Right renal cortex interstitium (tissue), 3 donors: ENCODE measurements around the gene PPRC1. TPM values are rescaled to one million over a fixed set of nuclear protein-coding genes. Genes with fewer than 3 reads are reported as not detected.

Experiments
- DNase-seq, 3 donors: peaks; one replicate each; pipeline ENCODE4 v3.0.0-alpha.2; 2013; ENCODE audit warnings: low read depth in 3 of 3, low spot score in 2 of 3
- polyA plus RNA-seq, 3 donors: library from polyadenylated mRNA; unstranded; fragments of 120-200 nt; gene quantifications; one replicate each; pipeline ENCODE4 v1.2.1, GENCODE V29; 2013; ENCODE audit not compliant: insufficient read length in 3 of 3

Gene PPRC1
- polyA plus RNA-seq, 3 donors: 30.0 to 31.6 (median 31.1) TPM

DNA sequence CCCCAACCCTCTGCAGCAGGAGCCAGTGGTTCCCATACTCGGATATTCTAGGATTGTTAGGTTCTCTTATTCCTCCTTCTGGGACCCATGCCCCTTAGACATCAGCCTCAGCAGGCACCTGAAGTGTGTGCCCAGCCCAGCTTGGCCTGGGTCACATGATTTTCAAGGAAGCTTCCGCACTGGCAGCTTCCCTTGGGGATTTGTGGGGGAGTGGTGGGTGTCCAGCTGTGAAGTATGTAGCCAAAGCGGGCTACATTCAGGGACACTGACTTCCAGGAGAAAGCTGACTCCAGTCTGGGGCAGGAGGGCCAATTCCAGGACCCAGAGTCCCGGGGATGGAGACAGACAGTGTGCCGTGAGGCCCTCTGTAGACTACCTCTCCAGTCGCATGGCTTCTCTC lies 14.0 kb upstream of the PPRC1 start:
- no peak for DNase-seq

DNA sequence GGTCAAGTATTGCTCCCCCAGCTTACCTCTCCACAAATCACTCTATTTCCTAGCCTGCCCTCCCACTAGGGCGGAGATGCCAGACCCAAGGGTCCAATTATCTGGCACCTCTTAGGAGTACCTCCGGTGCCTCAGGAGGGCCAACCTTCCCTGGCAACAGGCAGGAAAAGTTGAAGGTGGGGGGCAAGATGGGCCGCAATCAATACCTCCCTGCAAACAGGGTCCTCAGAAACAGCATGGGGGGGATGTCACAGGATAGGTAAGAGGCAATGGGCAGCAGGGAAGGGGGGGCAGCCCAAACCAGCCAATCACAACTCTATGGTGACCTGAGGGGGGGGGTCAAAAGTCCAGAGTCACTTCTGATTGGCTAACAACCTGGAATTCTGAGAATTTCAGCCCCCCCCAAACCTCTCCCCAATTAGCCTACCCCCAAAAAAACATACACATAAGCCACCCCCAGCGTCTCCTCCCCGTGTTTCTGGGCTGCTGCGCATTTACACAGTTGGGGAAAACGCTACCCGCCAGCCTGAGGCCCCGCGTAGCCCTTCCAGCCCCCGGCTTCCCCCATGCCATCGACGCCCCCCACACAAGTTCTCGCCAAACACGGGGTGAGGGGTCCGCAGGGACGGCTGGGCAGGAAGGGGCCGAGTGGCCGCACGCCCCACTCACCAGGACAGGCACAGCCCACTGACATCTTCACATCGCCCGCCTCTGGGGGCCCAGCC lies 13.3 kb upstream of the PPRC1 start:
- no peak for DNase-seq

DNA sequence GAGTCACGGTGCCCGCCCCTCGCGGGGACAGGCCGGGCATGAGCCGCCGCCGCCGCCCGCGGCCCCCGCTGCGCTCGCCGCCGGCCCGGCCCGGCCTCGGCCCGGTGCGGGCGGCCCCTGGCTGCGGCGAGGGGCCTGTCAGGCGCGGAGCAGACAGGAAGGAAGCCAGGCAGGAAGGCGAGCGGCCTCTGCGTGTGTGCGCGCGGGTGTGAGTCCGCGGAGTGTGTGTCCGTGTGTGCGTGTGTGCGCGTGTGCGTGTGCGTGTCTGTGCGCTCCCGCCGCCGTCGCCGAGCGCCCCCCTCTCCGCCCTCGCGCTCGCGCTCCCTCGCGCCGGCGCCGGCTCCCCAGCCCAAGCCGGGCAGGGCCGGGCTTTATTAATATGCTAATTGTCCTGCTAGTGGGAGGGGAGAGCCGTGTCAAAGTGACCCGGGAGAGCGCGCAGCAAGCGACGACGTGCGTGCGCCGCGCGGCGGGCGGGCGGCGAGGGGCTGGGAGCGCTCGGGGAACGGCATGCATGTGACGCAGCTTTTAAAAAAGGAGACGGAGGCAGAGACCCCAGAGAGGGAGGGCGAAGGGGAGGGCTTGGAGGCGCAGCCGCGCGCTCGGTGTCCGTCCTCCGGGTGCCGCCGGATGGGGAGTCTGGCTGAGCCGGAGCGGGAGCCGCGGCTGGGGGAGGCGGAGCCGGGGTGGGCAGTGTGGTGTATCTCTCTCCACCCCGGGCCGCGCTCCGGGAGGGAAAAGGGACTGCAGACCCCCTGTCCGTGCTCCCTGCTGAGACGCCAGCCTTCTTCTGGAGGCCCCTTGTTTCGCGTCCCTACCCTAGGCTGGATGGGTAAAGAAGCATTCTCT lies 12.5 kb upstream of the PPRC1 start, which contains the start of gene LDB1:
Gene LDB1, minus strand, starts transcription at position 227 of the 849 bp plus-strand sequence. CDS start 258 bp downstream, outside the sequence.
- DNase-seq: peak in 2 of 3 donors; percentile 74 to 80

DNA sequence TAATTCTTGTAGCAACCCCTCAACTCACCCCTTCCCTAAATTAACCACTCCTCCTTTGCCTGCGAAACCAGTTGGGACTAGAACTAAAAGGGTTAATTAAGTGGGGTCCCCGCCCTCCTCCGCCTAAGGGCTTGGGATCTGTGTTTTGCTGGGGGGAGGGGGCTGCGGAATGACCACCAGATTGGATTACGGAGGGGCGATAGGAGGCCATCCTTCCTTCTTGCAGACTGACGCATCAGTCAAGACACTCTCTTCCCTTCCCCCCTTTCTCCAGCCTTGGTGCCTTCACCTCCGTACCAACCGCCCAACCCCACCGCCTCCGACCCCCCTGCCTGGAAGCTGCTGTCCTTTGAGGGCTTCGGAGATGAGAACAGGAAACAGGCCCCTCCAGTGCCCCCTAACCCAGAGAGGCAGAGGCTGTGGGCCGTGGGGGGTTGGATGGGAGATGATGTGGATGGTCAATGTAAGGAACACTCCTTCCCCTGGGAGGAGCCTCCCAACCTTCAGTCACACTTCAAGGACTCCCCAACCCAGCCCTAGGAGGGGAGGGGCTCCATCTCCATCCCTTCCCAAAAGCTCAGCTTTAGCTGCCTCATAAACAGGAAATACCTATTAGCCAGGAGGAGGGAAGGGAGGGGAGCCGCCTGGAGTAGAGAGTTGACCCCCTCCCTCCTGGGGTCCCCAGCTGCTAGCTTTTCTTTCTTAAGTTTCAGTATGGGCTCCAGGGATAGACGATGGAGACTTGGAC lies 11.7 kb upstream of the PPRC1 start:
- peak in 2 of 3 donors; percentile 85 to 87 for DNase-seq

DNA sequence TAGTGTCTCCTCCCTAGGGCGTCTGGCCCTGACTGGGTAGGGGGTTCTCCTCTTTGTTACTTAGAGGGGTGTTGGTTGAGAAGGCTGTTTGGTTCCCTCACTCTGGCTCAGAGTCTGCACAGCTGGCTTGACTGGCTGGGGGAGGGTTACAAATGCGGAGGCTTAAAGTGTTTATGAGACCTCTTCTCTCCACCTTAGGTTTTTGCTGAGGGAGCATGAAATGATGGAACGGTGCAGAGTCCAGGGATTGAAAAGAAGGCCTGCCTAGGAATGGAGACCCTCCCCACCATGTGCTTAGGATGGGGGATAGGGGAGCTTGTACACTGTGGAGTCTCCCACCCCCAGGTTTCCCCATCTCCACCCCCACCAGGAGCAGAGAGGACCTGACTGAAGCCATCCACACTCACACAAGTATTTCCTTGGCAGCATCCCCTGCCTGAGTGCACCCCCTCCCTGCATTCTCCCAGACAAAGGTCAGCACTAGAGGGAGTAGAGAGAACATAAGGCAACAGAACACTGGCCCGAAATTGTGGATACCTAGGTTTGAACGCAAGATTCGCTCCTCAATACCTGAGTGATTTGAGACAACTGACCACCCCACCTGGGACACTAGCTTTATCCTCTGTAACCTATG lies 11.0 kb upstream of the PPRC1 start:
- no peak for DNase-seq

DNA sequence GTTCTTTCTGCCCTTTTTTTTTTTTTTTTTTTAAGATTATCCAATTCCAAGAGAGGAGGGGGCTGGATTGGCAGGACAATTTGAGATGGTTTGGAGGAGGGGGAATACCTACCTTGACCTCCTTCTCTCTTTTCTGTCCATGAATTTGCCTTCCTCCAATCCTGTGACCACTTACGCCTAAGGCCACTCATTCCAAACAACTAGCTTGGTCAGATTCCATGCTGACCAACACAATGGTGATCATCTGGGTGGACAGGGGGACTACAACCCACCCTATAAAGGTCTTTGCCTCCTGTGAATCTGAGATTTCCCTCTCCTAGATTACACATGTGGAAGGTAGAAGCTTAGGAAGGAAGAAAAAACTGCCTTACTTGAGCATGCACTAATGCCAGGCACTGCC lies 10.4 kb upstream of the PPRC1 start:
- no peak for DNase-seq

DNA sequence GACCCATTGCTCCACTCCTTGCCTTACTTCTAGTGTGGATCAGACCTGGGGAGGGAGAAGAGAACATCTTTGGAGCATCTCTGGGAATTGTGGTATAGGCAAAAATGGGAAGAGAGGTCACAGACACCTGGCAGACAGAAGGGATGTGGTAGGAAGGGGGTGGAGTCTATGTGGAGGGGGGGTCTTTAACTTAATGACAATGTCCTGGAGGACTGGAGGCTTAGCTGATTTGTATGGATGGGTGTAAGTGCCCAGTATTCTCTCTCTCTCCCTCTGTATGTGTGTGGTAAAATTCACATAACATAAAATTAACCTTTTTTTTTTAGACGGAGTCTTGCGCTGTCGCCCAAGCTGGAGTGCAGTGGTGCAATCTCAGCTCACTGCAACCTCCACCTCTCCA lies 9.6 kb upstream of the PPRC1 start:
- no peak for DNase-seq

DNA sequence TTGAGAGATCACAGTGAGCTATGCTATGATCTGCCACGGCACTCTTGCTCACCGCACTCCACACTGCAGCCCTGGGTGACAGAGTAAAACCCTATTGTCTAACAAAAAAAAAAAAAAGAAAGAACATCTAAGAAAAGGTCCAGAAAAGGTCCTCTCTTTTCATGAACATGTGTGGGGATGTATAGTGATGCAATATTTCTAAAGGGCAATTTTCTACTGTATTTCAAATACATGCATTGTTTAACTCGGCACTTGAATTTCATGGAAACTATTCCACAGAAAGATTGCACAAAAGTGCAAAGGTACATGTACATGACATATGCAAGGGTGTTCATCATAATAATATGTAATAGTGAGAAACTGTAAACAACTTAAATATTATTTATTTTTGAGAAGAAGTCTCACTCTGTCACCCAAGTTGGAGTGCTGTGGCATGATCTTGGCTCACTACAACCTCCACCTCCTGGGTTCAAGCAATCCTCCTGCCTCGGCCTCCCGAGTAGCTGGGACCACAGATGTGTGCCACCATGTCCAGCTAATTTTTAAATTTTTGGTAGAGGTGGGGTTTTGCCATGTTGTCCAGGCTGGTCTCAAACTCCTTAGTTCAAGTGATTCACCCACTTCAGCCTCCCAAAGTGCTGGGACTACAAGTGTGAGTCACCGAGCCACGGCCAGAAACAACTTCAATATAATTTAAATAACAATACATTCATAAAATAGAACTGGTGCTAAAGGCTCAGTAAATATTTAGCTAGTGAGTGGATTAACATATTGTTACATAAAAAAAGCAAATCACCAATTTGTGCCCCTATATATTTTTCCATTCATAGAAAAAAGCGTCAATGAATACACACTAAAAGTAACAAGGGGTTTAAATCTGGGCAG lies 1.3 kb upstream of the PPRC1 start:
- no peak for DNase-seq

DNA sequence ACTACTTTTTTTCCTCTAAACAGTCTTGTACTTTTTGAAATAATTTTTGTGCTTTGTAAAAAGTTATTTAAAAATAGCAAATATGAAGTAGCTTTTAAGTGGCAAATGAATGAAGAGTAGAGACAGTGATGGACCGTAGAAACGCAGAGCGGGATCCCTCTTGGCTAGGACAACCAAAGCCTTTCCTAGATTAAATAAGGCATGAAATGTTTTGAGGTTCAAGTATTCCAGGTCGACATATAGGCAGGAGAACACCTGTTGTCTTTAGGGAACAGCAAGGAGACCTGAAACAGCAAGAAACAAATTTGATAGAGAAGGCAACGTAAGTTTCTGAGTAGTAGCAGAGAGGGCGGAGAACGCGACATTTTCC lies 662 bp upstream of the PPRC1 start:
- no peak for DNase-seq

DNA sequence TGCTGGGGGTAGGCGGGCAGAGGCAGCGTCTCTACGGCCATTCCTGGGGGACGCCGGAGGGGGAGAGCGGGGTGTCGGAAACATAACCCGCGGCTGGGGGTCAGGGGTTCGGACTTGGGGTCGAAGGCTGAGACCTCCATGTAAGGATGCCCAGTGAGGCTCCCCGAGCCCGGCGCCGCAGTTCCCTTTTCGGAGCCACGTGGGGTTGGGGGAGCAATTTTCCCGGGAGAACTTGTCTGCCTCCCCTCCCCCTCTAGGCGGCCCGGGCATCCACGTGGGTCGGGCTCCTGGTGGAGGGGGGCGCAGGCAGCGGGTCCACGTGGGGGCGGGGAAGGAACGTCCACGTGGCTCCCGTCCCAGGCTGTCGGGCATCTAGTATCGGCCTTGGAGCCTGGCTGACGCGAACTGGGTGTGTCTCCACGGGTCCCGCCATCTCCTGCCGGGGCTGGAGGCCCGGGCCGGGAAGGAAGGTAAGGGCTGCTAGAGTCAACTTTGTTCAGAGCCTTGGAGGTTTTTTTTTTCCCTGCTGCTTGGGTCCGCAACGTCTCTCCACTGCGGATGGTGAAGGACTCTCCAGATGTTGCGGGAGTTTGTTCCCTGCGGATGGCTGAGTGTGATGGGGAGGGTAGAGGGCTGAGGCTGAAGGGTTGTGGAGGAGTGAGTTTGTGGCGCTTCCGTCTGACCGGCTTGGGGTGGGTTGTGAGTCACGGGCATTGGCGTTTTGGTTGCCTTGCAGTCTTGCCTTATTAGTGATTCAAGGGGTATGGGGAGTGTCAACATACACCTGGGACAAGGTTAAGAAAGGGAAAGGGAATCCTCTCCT lies 744 bp downstream of the PPRC1 start:
- DNase-seq: no peak

DNA sequence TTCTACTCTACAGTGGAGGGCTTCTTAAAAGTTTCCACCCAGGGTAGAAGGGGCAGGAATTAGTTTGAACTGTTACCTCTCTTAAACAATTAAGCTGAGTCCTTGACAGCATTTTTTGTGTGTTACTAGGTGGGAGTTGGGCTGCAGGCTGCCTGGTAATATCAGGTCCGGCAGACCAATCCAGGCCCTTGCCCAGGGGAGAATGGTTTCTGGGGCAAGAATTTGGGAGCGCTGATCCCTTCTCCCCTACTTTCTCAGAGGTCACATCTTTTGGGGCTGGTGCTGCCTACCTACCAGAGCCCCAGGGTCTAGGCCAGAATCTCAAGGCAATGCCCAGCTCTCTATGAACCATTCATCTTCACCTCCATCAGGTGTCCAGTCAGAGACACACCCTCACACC lies 1.6 kb downstream of the PPRC1 start:
- DNase-seq: no peak

DNA sequence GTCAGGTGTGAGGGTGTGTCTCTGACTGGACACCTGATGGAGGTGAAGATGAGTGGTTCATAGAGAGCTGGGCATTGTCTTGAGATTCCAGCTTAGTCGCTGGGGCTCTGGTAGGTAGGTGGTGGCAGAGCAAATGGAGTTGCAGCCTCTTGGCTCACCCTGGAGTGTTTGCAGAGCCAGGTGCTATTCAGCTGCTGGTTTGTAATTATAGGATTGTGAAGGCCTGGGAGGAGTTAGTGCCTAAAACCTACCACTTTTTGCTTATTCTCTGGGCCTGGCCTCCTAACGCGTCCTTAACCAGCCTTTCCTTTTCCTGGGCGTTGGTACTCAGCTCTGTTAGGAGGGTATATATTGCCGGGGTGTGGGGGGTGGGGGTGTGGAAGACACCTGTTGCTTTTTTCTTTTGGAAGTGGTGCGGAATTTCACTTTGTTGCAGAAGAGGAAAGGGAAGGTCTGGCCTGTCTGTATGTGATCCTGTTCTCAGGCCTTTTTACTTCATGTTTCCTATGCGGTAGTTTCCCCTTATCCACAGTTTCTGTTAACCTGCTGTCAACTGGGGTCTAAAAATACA lies 3.2 kb downstream of the PPRC1 start:
- DNase-seq: no peak

DNA sequence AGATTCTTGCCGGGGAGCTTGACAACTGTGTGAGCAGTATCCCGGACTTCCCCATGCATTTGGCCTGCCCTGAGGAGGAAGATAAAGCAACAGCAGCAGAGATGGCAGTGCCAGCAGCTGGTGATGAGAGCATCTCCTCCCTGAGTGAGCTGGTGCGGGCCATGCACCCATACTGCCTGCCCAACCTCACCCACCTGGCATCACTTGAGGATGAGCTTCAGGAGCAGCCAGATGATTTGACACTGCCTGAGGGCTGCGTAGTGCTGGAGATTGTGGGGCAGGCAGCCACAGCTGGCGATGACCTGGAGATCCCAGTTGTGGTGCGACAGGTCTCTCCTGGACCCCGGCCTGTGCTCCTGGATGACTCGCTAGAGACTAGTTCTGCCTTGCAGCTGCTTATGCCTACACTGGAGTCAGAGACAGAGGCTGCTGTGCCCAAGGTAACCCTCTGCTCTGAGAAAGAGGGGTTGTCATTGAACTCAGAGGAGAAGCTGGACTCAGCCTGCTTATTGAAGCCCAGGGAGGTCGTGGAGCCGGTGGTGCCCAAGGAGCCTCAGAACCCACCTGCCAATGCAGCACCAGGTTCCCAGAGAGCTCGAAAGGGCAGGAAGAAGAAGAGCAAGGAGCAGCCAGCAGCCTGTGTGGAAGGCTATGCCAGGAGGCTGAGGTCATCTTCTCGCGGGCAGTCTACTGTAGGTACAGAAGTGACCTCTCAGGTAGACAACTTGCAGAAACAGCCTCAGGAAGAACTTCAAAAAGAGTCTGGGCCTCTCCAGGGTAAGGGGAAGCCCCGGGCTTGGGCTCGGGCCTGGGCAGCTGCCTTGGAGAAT lies 6.7 kb downstream of the PPRC1 start:
- DNase-seq: no peak

DNA sequence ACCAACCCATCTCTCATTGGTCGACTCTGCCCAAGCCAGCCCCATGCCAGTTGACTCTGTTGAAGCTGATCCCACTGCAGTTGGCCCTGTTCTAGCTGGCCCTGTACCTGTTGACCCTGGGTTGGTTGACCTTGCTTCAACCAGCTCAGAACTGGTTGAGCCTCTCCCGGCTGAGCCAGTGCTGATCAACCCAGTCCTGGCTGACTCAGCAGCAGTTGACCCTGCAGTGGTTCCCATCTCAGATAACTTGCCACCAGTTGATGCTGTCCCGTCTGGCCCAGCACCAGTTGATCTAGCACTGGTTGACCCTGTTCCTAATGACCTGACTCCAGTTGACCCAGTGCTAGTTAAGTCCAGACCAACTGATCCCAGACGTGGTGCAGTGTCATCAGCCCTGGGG lies 7.4 kb downstream of the PPRC1 start:
- DNase-seq: no peak

DNA sequence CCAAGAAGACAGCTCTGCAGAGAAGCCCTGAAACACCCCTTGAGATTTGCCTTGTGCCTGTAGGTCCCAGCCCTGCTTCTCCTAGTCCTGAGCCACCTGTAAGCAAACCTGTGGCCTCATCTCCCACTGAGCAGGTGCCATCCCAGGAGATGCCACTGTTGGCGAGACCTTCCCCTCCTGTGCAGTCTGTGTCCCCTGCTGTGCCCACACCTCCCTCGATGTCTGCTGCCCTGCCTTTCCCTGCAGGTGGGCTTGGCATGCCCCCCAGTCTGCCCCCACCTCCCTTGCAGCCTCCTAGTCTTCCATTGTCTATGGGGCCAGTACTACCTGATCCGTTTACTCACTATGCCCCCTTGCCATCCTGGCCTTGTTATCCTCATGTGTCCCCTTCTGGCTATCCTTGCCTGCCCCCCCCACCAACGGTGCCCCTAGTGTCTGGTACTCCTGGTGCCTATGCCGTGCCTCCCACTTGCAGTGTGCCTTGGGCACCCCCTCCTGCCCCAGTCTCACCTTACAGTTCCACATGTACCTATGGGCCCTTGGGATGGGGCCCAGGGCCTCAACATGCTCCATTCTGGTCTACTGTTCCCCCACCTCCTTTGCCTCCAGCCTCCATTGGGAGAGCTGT lies 8.2 kb downstream of the PPRC1 start:
- DNase-seq: no peak

DNA sequence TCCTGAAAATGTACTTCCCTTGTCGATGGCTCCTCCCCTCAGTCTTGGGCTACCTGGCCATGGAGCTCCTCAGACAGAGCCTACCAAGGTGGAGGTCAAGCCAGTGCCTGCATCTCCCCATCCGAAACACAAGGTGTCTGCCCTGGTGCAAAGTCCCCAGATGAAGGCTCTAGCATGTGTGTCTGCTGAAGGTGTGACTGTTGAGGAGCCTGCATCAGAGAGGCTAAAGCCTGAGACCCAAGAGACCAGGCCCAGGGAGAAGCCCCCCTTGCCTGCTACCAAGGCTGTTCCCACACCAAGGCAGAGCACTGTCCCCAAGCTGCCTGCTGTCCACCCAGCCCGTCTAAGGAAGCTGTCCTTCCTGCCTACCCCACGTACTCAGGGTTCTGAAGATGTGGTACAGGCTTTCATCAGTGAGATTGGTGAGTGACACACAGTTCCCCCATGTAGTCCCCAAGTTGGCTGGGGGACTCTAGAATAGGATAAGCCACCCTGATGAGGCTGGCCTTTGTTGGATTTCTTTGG lies 8.8 kb downstream of the PPRC1 start:
- DNase-seq: no peak

DNA sequence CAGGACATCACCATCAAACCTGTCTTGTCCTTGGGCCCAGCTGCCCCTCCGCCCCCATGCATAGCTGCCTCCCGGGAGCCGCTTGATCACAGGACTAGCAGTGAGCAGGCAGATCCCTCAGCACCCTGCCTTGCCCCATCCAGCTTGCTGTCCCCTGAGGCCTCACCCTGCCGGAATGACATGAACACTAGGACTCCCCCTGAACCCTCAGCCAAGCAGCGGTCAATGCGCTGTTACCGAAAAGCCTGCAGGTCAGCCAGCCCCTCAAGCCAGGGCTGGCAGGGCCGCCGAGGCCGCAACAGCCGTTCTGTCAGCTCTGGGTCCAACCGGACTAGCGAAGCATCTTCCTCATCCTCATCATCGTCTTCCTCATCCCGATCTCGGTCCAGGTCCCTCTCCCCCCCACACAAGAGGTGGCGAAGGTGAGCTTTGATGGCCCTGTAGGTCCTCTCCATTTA lies 14.2 kb downstream of the PPRC1 start:
- no peak for DNase-seq
